ENCODE data around the gene CFTR.

GRCh38 chr7:117640465-117640864 lies 160.6 kb downstream of the CFTR start:
- TF ChIP-seq, protein P1, sequence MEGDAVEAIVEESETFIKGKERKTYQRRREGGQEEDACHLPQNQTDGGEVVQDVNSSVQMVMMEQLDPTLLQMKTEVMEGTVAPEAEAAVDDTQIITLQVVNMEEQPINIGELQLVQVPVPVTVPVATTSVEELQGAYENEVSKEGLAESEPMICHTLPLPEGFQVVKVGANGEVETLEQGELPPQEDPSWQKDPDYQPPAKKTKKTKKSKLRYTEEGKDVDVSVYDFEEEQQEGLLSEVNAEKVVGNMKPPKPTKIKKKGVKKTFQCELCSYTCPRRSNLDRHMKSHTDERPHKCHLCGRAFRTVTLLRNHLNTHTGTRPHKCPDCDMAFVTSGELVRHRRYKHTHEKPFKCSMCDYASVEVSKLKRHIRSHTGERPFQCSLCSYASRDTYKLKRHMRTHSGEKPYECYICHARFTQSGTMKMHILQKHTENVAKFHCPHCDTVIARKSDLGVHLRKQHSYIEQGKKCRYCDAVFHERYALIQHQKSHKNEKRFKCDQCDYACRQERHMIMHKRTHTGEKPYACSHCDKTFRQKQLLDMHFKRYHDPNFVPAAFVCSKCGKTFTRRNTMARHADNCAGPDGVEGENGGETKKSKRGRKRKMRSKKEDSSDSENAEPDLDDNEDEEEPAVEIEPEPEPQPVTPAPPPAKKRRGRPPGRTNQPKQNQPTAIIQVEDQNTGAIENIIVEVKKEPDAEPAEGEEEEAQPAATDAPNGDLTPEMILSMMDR (IDR thresholded peaks at IDR 0.05 in 8 of 11, conservative IDR thresholded peaks at IDR 0.05 in 3 of 11), result no peak
- TF ChIP-seq POLR2AphosphoS5 (IDR thresholded peaks at IDR 0.05), result no peak
